Measurements from ENCODE around the gene OR10R2.

DNA sequence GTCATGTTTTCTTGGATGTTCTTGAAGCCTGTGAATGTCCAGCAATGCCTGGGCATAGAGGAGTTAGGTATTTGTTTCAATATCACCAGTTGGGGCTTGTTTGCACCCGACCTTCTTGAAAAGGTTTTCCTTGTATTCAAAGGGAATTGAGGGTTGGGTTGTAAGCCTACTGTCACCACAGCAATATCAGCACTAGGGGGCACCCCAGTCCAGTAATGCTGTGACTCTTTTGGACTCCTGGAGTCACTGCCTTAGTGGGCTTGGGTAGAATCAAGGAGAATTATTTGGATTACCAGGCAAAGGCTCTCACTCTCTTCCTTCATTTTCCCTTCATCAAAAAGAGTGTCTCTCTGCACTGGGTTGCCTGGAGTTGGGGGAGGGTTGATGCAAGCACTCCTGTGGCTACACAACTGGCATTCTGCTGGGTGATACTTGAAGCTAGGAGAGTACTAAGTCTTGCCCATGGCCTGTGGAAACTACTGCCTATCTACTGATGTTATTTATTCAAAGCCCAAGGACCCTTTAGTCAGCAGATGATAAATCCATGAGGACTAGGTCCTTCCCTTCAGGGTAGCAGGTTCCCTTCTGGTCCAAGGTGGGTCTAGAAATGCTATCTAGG is 34.5 kb downstream of the OR10R2 start:
- TF ChIP-seq, protein P1, sequence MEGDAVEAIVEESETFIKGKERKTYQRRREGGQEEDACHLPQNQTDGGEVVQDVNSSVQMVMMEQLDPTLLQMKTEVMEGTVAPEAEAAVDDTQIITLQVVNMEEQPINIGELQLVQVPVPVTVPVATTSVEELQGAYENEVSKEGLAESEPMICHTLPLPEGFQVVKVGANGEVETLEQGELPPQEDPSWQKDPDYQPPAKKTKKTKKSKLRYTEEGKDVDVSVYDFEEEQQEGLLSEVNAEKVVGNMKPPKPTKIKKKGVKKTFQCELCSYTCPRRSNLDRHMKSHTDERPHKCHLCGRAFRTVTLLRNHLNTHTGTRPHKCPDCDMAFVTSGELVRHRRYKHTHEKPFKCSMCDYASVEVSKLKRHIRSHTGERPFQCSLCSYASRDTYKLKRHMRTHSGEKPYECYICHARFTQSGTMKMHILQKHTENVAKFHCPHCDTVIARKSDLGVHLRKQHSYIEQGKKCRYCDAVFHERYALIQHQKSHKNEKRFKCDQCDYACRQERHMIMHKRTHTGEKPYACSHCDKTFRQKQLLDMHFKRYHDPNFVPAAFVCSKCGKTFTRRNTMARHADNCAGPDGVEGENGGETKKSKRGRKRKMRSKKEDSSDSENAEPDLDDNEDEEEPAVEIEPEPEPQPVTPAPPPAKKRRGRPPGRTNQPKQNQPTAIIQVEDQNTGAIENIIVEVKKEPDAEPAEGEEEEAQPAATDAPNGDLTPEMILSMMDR (conservative IDR thresholded peaks at IDR 0.05): 0 out of 2 replicates have a peak, but pooled peaks have one; percentile 37
- no peak for TF ChIP-seq EZH2 (IDR thresholded peaks at IDR 0.05; ENCODE audit: low read depth)

All from PC-9 (cell line).